Ishikawa (cell line): ENCODE measurements around the gene POR.
A peak's percentile ranks its signal among the peaks of the same experiment; 100 is the strongest.

Source experiments
- CEBPB ChIP-seq: IDR thresholded peaks from 2 replicates; pipeline ENCODE4 v1.6.1; 2012
- CREB1 ChIP-seq: IDR thresholded peaks from 2 replicates; pipeline ENCODE4 v1.6.1; 2012; ENCODE audit warnings: low read depth
- EGR1 ChIP-seq: IDR thresholded peaks from 2 replicates; pipeline ENCODE4 v1.6.1; 2012
- EP300 ChIP-seq: IDR thresholded peaks from 2 replicates; pipeline ENCODE4 v1.6.1; 2012; ENCODE audit warnings: borderline replicate concordance
- FOXM1 ChIP-seq: IDR thresholded peaks from 2 replicates; pipeline ENCODE4 v1.6.1; 2012; ENCODE audit warnings: low read depth, borderline replicate concordance
- MAX ChIP-seq: IDR thresholded peaks from 2 replicates; pipeline ENCODE4 v1.6.1; 2012
- NFIC ChIP-seq: IDR thresholded peaks from 2 replicates; pipeline ENCODE4 v1.6.1; 2012
- RAD21 ChIP-seq: IDR thresholded peaks from 2 replicates; pipeline ENCODE4 v1.6.1; 2012; ENCODE audit warnings: low read depth
- TAF1 ChIP-seq: IDR thresholded peaks from 2 replicates; pipeline ENCODE4 v1.6.1; 2012; ENCODE audit warnings: low read depth, mild to moderate bottlenecking
- TCF12 ChIP-seq: IDR thresholded peaks from 2 replicates; pipeline ENCODE4 v1.6.1; 2012; ENCODE audit warnings: low read depth
- TEAD4 ChIP-seq: IDR thresholded peaks from 2 replicates; pipeline ENCODE4 v1.6.1; 2012
- USF1 ChIP-seq: IDR thresholded peaks from 2 replicates; pipeline ENCODE4 v1.6.1; 2012
- YY1 ChIP-seq: IDR thresholded peaks from 2 replicates; pipeline ENCODE4 v1.6.1; 2012; ENCODE audit warnings: low read depth
- ZBTB7A ChIP-seq: IDR thresholded peaks from 2 replicates; pipeline ENCODE4 v1.6.1; 2012; ENCODE audit warnings: low read depth
- TF ChIP-seq, protein P1 (sequence below): IDR thresholded peaks from 2 replicates; pipeline ENCODE4 v1.6.1; 2012; ENCODE audit warnings: low read depth, mild to moderate bottlenecking

Gene POR

GRCh38 chr7:75889223-75889825 lies 25.6 kb upstream of the POR start:
- TF ChIP-seq USF1 (peak; percentile 58), CREB1 (no peak)

DNA sequence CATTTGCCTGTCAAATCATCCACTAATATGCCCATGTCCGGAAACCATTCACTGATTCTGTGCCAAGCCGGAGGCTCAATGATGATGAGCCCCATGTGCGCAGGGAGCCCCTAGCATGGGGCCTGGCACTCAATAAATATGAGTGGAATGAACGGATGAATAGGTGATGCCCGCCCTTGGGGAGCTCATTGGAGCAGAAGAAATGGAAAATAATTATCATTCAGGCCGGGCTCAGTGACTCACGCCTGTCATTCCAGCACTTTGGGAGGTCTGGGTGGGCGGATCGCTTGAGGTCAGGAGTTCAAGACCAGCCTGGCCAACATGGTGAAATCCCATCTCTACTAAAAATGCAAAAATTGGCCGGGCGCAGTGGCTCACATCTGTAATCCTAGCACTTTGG lies 25.1 kb upstream of the POR start:
- TF ChIP-seq CEBPB (peak; percentile 13; the same call in 1 of the 2 replicates), FOXM1 (peak; percentile 88), ZBTB7A (no peak), MAX (peak; percentile 79), EP300 (peak; percentile 98), YY1 (peak; percentile 31; the same call in 1 of the 2 replicates), TCF12 (peak; percentile 98), EGR1 (peak; percentile 75; the same call in 1 of the 2 replicates), USF1 (peak; percentile 9; the same call in 1 of the 2 replicates), RAD21 (no peak), NFIC (peak; percentile 96), TEAD4 (peak; percentile 94), TAF1 (no peak), CREB1 (no peak)
- TF ChIP-seq, protein P1, sequence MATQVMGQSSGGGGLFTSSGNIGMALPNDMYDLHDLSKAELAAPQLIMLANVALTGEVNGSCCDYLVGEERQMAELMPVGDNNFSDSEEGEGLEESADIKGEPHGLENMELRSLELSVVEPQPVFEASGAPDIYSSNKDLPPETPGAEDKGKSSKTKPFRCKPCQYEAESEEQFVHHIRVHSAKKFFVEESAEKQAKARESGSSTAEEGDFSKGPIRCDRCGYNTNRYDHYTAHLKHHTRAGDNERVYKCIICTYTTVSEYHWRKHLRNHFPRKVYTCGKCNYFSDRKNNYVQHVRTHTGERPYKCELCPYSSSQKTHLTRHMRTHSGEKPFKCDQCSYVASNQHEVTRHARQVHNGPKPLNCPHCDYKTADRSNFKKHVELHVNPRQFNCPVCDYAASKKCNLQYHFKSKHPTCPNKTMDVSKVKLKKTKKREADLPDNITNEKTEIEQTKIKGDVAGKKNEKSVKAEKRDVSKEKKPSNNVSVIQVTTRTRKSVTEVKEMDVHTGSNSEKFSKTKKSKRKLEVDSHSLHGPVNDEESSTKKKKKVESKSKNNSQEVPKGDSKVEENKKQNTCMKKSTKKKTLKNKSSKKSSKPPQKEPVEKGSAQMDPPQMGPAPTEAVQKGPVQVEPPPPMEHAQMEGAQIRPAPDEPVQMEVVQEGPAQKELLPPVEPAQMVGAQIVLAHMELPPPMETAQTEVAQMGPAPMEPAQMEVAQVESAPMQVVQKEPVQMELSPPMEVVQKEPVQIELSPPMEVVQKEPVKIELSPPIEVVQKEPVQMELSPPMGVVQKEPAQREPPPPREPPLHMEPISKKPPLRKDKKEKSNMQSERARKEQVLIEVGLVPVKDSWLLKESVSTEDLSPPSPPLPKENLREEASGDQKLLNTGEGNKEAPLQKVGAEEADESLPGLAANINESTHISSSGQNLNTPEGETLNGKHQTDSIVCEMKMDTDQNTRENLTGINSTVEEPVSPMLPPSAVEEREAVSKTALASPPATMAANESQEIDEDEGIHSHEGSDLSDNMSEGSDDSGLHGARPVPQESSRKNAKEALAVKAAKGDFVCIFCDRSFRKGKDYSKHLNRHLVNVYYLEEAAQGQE = no peak

- TF ChIP-seq USF1 (no peak), YY1 (no peak), TEAD4 (no peak), CEBPB (no peak), EP300 (no peak), ZBTB7A (no peak), MAX (no peak), TCF12 (no peak), NFIC (no peak), EGR1 (no peak), RAD21 (no peak), CREB1 (no peak), FOXM1 (no peak), TAF1 (no peak)
- TF ChIP-seq, protein P1 = no peak
Observed at GRCh38 chr7:75891815-75892411, 23.0 kb upstream of the POR start.

GRCh38 chr7:75892634-75893272 lies 22.2 kb upstream of the POR start:
- TF ChIP-seq RAD21 = peak; percentile 19; the same call in 1 of the 2 replicates
- peak; percentile 98 for TF ChIP-seq TCF12
- no peak for TF ChIP-seq EGR1
- TF ChIP-seq YY1 = no peak
- peak; percentile 38; the same call in 1 of the 2 replicates for TF ChIP-seq ZBTB7A
- TF ChIP-seq USF1 = peak; percentile 92
- TF ChIP-seq, protein P1 = no peak
- TF ChIP-seq CREB1 = no peak
- peak; percentile 87 for TF ChIP-seq NFIC
- no peak for TF ChIP-seq TAF1
- peak; percentile 95 for TF ChIP-seq EP300
- TF ChIP-seq FOXM1 = peak; percentile 76
- peak; percentile 95 for TF ChIP-seq CEBPB
- TF ChIP-seq MAX = peak; percentile 97
- peak; percentile 97 for TF ChIP-seq TEAD4
